NOMO-1 (cell line): Measurements from ENCODE around the gene SDCCAG8.

Source experiments
- DNase-seq, 2 experiments: peaks; one replicate each; lab custom pipeline; 2025; ENCODE audit not compliant: unreplicated experiment in 2 of 2; lab: John Stamatoyannopoulos, UW

SDCCAG8 gene

DNA sequence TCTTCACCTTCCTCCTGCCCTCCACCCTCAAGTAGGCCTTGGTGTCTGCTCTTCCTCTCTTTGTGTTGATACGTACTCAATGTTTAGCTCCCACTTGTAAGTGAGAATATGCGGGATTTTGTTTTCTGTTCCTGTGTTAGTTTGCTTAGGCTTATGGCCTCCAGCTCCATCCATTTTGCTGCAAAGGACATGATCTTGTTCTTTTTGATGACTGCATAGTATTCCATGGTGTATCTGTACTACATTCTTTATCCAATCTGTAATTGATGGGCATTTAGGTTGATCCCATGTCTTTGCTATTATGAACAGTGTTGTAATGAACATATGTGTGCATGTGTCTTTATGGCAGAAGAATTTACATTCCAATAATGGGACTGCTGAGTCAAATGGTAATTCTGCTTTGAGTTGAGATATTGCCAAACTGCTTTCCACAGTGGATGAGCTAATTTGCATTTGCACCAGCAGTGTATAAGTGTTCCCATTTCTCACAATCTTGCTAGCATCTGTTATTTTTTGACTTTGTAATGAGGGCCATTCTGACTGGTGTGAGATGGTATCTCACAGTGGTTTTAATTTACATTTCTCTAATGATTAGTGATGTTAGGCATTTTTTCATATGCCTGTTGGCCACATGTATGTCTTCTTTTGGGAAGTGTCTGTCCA, 272.7 kb downstream of the SDCCAG8 start:
- no peak for DNase-seq

DNA sequence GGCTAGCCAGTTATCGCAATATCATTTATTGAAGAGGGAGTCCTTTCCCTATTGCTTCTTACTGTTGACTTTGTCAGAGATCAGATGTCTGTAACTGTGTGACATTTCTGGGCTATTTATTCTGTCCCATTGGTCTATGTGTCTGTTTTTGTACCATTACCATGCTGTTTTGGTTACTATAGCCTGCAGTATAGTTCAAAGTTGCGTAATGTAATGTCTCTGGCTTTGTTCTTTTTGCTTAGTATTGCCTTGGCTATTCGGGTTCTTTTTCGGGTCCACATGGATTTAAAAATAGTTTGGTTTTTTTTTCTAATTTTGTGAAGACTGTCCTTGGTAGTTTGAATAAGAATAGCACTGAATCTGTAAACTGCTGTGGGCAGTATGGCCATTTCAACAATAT, 273.7 kb downstream of the SDCCAG8 start:
- DNase-seq: no peak

GRCh38 chr1:243535014-243535413, 279.2 kb downstream of the SDCCAG8 start:
- DNase-seq: no peak

- no peak for DNase-seq
Measured at GRCh38 chr1:243539636-243540035, 283.8 kb downstream of the SDCCAG8 start.

GRCh38 chr1:243542739-243543415, 287.0 kb downstream of the SDCCAG8 start:
- DNase-seq: no peak

DNA sequence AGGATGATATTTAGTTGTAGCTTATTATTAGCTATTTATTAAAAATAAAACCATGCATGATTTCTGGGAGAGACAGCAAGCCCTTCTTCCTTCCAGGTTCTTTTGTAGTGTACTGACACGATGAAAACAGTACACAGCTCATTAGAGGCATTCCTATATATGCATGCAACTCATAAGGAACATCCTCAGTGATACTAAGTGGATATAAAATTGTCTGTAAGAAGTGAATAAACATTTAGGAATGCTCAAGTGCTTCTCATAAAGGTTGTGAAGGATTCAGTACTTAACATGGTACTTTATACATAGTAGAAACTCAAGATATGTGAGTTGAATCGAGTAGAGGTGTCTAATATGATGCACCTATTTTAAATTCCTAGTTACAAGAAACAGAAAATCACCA, 287.7 kb downstream of the SDCCAG8 start:
- no peak for DNase-seq

GRCh38 chr1:243546457-243546856, 290.6 kb downstream of the SDCCAG8 start:
- DNase-seq: no peak

- no peak for DNase-seq
Measured at GRCh38 chr1:243547891-243548290, 292.1 kb downstream of the SDCCAG8 start.

DNA sequence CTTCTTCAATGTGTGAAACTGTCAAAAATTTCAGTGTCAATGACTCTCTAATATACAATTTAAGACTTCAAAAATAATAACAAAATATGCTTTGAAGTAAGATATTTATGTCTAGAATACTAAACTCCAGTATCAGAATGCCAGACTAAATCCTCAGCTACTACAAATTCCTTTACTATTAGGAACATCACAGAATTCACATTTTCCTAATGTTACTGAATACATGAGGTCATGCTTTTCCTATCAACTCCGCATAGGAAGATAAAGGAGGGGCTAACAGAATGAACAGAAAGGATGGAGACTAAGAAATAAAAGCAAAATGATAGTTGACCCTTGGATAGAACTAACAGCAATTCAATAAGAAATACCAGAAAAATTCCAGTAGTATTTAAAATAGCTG, 292.7 kb downstream of the SDCCAG8 start:
- no peak for DNase-seq

DNA sequence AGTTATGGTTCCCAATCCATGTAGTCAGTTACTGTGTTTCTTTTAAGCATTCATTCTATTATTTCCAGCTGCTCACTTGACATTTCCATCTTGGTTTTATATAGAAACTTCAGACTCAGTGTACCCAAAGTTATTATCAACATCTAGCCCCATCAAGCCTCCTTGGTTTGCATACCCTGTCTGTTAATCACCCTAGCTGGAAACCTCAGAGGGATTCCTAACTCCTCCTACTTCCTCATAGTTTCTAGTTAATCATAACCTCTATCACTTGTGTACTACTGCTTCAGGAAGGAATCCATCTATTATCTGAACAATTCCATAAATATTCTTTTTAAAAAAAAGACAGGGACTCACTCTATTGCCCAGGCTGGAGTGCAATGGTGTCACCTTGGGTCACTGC, 293.3 kb downstream of the SDCCAG8 start:
- DNase-seq: no peak
